VCaP (cell line): ENCODE measurements around the gene PLOD1.
A peak's percentile ranks its signal among the peaks of the same experiment; 100 is the strongest.
"Not testable (repeated sequence)": the region's sequence is repeated elsewhere in the genome, so short reads cannot be mapped to it uniquely, and the experiment has no call there.

Source experiments
- H3K27ac ChIP-seq: fragments of 450-650 bp; 2 replicates; pipeline ENCODE4 v1.5.1; 2017
- TF ChIP-seq, protein P1 (sequence below): fragments of 450-650 bp; conservative IDR thresholded peaks from 2 replicates; pipeline ENCODE4 v1.5.1; 2017; ENCODE audit warnings: mild to moderate bottlenecking, moderate library complexity

The PLOD1 gene

DNA sequence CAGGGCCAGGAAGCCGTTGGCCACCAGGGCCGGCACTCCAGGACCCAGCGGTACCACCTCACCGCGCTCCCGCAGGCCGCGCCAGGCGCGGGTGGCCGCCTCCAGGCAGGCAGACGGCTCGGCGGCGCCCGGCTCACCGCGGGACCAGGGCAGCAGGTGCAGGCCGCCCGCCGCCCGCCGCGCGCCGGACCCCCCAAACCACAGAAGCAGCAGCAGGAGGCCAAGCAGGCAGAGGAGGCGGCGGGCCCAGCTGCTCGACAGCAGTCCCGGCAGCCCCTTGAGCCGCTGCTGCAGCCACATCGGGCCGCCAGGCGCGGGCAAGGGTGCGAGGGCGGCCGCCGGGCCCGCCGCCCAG lies 8.6 kb upstream of the PLOD1 start:
- TF ChIP-seq, protein P1, sequence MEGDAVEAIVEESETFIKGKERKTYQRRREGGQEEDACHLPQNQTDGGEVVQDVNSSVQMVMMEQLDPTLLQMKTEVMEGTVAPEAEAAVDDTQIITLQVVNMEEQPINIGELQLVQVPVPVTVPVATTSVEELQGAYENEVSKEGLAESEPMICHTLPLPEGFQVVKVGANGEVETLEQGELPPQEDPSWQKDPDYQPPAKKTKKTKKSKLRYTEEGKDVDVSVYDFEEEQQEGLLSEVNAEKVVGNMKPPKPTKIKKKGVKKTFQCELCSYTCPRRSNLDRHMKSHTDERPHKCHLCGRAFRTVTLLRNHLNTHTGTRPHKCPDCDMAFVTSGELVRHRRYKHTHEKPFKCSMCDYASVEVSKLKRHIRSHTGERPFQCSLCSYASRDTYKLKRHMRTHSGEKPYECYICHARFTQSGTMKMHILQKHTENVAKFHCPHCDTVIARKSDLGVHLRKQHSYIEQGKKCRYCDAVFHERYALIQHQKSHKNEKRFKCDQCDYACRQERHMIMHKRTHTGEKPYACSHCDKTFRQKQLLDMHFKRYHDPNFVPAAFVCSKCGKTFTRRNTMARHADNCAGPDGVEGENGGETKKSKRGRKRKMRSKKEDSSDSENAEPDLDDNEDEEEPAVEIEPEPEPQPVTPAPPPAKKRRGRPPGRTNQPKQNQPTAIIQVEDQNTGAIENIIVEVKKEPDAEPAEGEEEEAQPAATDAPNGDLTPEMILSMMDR = no peak
- peak overlapping the region; percentile 62 for H3K27ac ChIP-seq

DNA sequence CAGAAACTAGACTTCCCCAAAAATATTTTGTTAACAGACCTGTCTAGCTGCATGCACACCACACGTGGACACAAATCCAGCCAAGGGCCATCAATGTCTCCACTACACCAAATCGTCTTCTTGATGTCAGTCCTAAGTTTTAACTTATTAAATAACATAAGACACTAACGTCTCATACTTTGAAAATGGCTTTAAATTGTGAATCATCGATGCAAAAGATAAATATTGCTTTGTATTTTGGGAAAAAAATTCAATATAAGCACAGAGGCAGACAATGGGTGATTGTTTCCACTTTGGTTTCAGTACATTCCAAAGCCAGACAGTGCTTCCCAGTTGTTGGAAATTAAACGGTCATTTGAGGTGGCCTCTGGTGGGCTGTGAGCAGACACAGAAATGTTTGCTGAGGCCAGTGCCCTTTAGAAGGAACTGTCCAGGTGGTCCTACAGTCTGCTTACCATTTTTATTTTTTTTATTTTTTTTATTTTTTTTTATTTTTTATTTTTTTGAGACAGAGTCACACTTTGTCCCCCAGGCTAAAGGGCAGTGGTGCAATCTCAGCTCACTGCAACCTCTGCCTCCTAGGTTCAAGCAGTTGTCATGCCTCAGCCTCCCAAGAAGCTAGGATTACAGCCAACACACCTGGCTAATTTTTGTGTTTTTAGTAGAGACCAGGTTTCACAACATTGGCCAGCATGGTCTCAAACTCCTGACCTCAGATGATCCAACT lies 6.5 kb upstream of the PLOD1 start:
- H3K27ac ChIP-seq = no peak overlapping the region
- TF ChIP-seq, protein P1 = no peak

DNA sequence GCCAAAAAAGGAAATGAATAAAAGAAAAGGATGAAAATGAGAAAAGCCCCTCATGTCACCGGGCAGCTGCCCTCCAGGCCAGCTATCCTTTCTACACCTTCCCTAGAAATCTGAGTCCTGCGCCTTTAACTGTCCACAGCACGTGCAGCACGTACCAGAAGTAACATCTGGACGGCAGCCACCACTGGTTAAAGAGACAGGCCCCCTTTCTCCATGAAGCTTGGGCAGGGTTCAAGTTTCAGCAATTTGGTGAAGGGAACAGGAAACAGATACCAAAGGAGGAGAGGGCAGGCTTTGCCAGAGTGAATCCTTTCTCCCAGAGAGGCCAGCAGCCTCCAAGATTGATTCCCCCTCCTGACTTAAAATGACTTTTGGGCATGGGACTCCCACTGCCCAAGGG lies 4.7 kb upstream of the PLOD1 start:
- TF ChIP-seq, protein P1 = no peak
- peak overlapping the region; percentile 9; the same call in 1 of the 2 replicates for H3K27ac ChIP-seq

DNA sequence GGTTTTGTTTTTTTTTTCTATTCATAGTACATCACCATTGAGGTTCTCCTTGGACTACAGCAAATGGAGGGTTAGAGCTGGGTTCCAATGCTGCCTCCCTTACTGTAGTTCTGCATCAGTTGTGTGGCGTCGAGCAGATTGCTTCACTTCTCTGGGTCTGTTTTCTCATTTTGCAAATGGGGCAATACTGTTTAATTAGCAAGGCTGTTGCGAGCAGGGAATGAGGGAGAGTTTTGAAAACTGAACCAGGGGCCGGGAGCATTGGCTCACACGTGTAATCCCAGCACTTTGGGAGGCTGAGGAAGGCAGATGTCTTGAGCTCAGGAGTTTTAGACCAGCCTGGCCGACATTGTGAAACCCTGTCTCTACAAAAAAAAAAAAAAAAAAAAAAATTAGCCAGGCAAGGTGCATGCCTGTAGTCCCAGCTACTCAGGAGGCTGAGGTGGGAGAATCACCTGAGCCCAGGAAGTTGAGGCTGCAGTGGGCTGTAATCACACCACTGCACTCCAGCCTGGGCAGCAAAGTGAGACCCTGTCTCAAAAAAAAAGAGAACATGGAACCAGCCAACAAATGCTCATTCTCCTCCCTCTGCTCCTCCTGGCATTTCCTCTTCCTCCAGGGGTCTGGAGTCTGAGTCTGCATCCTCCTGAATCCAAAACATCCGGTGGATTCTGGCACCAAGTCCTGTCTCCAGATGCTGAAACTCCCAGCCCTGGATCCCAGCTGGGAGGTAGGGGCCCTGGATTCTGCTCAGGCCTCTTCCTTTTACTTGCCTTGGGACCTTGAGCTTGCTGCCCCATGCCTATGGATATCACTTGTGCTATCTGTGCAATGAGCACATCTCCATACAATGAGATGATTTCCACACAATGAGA lies 3.7 kb upstream of the PLOD1 start:
- no peak overlapping the region for H3K27ac ChIP-seq
- TF ChIP-seq, protein P1 = no peak

DNA sequence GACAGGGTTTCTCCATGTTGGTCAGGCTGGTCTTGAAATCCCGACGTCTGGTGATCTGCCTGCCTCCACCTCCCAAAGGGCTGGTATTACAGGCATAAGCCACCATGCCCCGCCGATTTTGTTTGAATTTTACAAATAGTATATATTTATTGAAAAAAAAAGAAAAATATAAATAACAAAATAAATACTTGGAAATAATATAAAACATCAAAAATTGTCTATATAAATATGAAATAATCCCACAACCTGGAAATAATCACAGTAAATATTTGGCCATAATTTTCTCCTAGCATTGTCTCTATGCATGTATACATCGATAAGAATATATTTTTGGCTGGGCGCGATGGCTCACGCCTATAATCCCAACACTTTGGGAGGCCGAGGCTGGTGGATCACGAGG lies 2.7 kb upstream of the PLOD1 start:
- TF ChIP-seq, protein P1 = no peak
- H3K27ac ChIP-seq = no peak overlapping the region

DNA sequence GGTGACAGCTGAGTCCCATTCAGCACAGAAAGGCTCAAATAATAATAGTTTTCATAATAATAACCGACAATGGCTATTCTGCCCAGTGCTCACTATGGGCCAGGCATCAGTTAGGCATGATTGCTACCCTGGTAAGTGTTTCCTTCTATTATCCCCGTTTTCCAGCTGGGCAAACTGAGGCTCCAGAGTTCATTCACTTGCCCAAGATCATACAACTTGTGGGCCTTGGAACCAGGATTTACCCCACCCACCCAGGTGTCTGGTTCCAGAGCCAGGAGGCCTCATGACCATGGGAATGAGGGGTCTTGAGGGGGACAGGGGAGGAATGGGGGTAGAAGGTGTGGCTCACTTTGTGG lies 518 bp downstream of the PLOD1 start:
- TF ChIP-seq, protein P1 = no peak
- H3K27ac ChIP-seq = peak overlapping the region; percentile 82

DNA sequence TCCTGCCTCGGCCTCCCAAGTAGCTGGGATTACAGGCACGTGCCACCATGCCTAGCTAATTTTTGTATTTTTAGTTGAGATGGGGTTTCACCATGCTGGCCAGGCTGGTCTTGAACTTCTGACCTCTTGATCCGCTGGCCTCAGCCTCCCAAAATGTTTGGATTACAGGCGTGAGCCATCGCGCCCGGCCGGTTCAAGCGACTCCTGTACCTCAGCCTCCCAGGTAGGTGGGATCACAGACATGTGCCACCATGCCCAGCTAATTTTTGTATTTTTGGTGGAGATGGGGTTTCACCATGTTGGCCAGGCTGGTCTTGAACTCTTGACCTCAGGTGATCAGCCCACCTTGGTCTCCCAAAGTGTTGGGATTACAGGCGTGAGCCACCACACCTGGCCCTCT lies 1.2 kb downstream of the PLOD1 start:
- H3K27ac ChIP-seq = not testable (repeated sequence)
